ENCODE data around the gene SHC1.
A peak's percentile ranks its signal among the peaks of the same experiment; 100 is the strongest.
"Not testable (repeated sequence)": the region's sequence is repeated elsewhere in the genome, so short reads cannot be mapped to it uniquely, and the experiment has no call there.

The SHC1 gene

GRCh38 chr1:154995301-154995983, 24.9 kb upstream of the SHC1 start:
- not testable (repeated sequence) for DNase-seq (ENCODE audit: low read depth)

GRCh38 chr1:154994591-154994990, 24.0 kb upstream of the SHC1 start:
- DNase-seq (ENCODE audit: low read depth): no peak

- no peak for DNase-seq (ENCODE audit: low read depth)
Observed at GRCh38 chr1:154994269-154994587, 23.7 kb upstream of the SHC1 start.

GRCh38 chr1:154993572-154994268, 23.2 kb upstream of the SHC1 start, which contains the start of gene LENEP:
Gene LENEP (plus strand): TSS chr1:154993586. CDS start chr1:154993608, 22 bp downstream.
- DNase-seq (ENCODE audit: low read depth): no peak

GRCh38 chr1:154992721-154993571, 22.4 kb upstream of the SHC1 start:
- DNase-seq (ENCODE audit: low read depth): no peak

GRCh38 chr1:154990276-154990675, 19.7 kb upstream of the SHC1 start:
- no peak for DNase-seq (ENCODE audit: low read depth)

- DNase-seq (ENCODE audit: low read depth): no peak
Observed at GRCh38 chr1:154989195-154989860, 18.8 kb upstream of the SHC1 start.

GRCh38 chr1:154988058-154988954, 17.8 kb upstream of the SHC1 start:
- no peak for DNase-seq (ENCODE audit: low read depth)

GRCh38 chr1:154987326-154987725, 16.8 kb upstream of the SHC1 start:
- DNase-seq (ENCODE audit: low read depth): no peak

- DNase-seq (ENCODE audit: low read depth): not testable (repeated sequence)
Observed at GRCh38 chr1:154986736-154987135, 16.2 kb upstream of the SHC1 start.

GRCh38 chr1:154983776-154984466, 13.4 kb upstream of the SHC1 start:
- DNase-seq (ENCODE audit: low read depth): no peak

GRCh38 chr1:154982897-154983648, 12.5 kb upstream of the SHC1 start, which contains the start of gene FLAD1:
Gene FLAD1 (plus strand): TSS chr1:154983344. CDS start chr1:154983695, 351 bp downstream.
- peak; percentile 90 for DNase-seq (ENCODE audit: low read depth)

- DNase-seq (ENCODE audit: low read depth): no peak
Observed at GRCh38 chr1:154982341-154982740, 11.8 kb upstream of the SHC1 start.

- no peak for DNase-seq (ENCODE audit: low read depth)
Observed at GRCh38 chr1:154978360-154978759, 7.8 kb upstream of the SHC1 start.

GRCh38 chr1:154977762-154978161, 7.2 kb upstream of the SHC1 start:
- DNase-seq (ENCODE audit: low read depth): not testable (repeated sequence)

- no peak for DNase-seq (ENCODE audit: low read depth)
Observed at GRCh38 chr1:154975409-154976059, 5.0 kb upstream of the SHC1 start.

- peak; percentile 87 for DNase-seq (ENCODE audit: low read depth)
Observed at GRCh38 chr1:154974808-154975408, 4.4 kb upstream of the SHC1 start.

- DNase-seq (ENCODE audit: low read depth): peak; percentile 93
Observed at GRCh38 chr1:154974102-154974807, 3.7 kb upstream of the SHC1 start, which contains the start of gene CKS1B. Gene CKS1B (plus strand): TSS chr1:154974681. CDS start chr1:154974746, 65 bp downstream.
